Omental fat pad (tissue), 4 donors: Measurements from ENCODE around the gene CTSS. TPM values are rescaled to one million over a fixed set of nuclear protein-coding genes. Genes with fewer than 3 reads are reported as not detected.

ENCODE experiments used
- ATAC-seq: fragments of 150-250 bp; one replicate; pipeline ENCODE4 v1.9.1; 2016; ENCODE audit warnings: mild to moderate bottlenecking, moderate library complexity; ENCODE audit not compliant: low FRiP score
- DNase-seq: peaks from one replicate; pipeline ENCODE4 v3.0.0-alpha.2; 2019; ENCODE audit warnings: low spot score
- CTCF ChIP-seq, 3 donors: fragments of 450-650 bp; IDR thresholded peaks; one replicate each; pipeline ENCODE4 v1.5.1; 2016 to 2017; ENCODE audit warnings: antibody characterized with exemption in 3 of 3, mild to moderate bottlenecking in 3 of 3, moderate library complexity in 2 of 3
- total RNA-seq, 4 donors: library from RNA; depleted of rRNA; stranded (reverse); fragments of >200 nt; gene quantifications; one replicate each; pipeline ENCODE4 v1.1.0, GENCODE V29; 2016

Gene CTSS
- total RNA-seq, result 100 to 1,000 TPM in 3 of 4 donors, 10 to 100 TPM in 1; 95.7 to 310 (median 139) TPM

GRCh38 chr1:150765296-150765976 lies at the start of gene CTSS:
Gene CTSS, minus strand, starts transcription at chr1:150765778. Its CDS starts 1,015 bp downstream, at chr1:150764763.
- DNase-seq (no peak), ATAC-seq (no peak)
- TF ChIP-seq CTCF (IDR thresholded peaks at IDR 0.05), result no peak

- ATAC-seq (no peak), DNase-seq (no peak)
- TF ChIP-seq CTCF (IDR thresholded peaks at IDR 0.05), result peak in 1 of 3 donors; percentile 11
Measured at GRCh38 chr1:150813028-150813707, 47.6 kb upstream of the CTSS start.

GRCh38 chr1:150810958-150811659 lies 45.5 kb upstream of the CTSS start:
- ATAC-seq (no peak), DNase-seq (no peak)
- TF ChIP-seq CTCF (IDR thresholded peaks at IDR 0.05), result no peak

GRCh38 chr1:150809651-150810050 lies 44.1 kb upstream of the CTSS start:
- DNase-seq, result no peak
- ATAC-seq, result no peak
- no peak for TF ChIP-seq CTCF (IDR thresholded peaks at IDR 0.05)

- no peak for TF ChIP-seq CTCF (IDR thresholded peaks at IDR 0.05)
- ATAC-seq, result no peak
- DNase-seq, result no peak
Measured at GRCh38 chr1:150808846-150809245, 43.3 kb upstream of the CTSS start.

- ATAC-seq, result peak; percentile 51
- no peak for TF ChIP-seq CTCF (IDR thresholded peaks at IDR 0.05)
- no peak for DNase-seq
Measured at GRCh38 chr1:150808121-150808520, 42.5 kb upstream of the CTSS start, which contains the start of gene CTSK. Gene CTSK, minus strand, starts transcription at chr1:150808260. Its CDS starts 1,455 bp downstream, at chr1:150806805.
